Glomerular endothelial cell (primary cell): ENCODE measurements around the gene PACRG. TPM values are rescaled to one million over a fixed set of nuclear protein-coding genes. Genes with fewer than 3 reads are reported as not detected.

ENCODE experiments used
- DNase-seq: peaks from one replicate; pipeline ENCODE4 v3.0.0-alpha.2; 2011; ENCODE audit warnings: low read depth, low spot score; ENCODE audit errors: extremely low read depth
- total RNA-seq: library from RNA; depleted of rRNA; stranded (reverse); fragments of >200 nt; gene quantifications from 2 replicates; pipeline ENCODE4 v1.2.3, GENCODE V29; 2015

The PACRG gene
- total RNA-seq, 1 donor from 2014 or later = 0.23 TPM

- DNase-seq = no peak
Measured at GRCh38 chr6:163323274-163323673, 595.5 kb downstream of the PACRG start.

GRCh38 chr6:163323705-163324104, 595.9 kb downstream of the PACRG start:
- no peak for DNase-seq

- DNase-seq = no peak
Measured at GRCh38 chr6:163324326-163324687, 596.5 kb downstream of the PACRG start.

GRCh38 chr6:163324688-163325389, 597.1 kb downstream of the PACRG start:
- DNase-seq = no peak

- DNase-seq = no peak
Measured at GRCh38 chr6:163325390-163325784, 597.6 kb downstream of the PACRG start.

GRCh38 chr6:163327165-163327880, 599.5 kb downstream of the PACRG start:
- no peak for DNase-seq

- DNase-seq = no peak
Measured at GRCh38 chr6:163327921-163328320, 600.1 kb downstream of the PACRG start.

- DNase-seq = no peak
Measured at GRCh38 chr6:163328411-163328810, 600.6 kb downstream of the PACRG start.

GRCh38 chr6:163329991-163330390, 602.2 kb downstream of the PACRG start:
- DNase-seq = no peak

GRCh38 chr6:163331245-163331644, 603.5 kb downstream of the PACRG start:
- no peak for DNase-seq

GRCh38 chr6:163332575-163332974, 604.8 kb downstream of the PACRG start:
- DNase-seq = no peak

- no peak for DNase-seq
Measured at GRCh38 chr6:163333038-163333437, 605.3 kb downstream of the PACRG start.

GRCh38 chr6:163333701-163334663, 606.2 kb downstream of the PACRG start:
- DNase-seq = no peak

GRCh38 chr6:163335056-163335455, 607.3 kb downstream of the PACRG start:
- no peak for DNase-seq

GRCh38 chr6:163335671-163336545, 608.1 kb downstream of the PACRG start:
- no peak for DNase-seq

GRCh38 chr6:163336961-163337360, 609.2 kb downstream of the PACRG start:
- DNase-seq = no peak

GRCh38 chr6:163337958-163338357, 610.2 kb downstream of the PACRG start:
- DNase-seq = no peak

GRCh38 chr6:163338671-163339405, 611.1 kb downstream of the PACRG start:
- no peak for DNase-seq

GRCh38 chr6:163339466-163339865, 611.7 kb downstream of the PACRG start:
- DNase-seq = no peak
